HEK293T (cell line): ENCODE data around the gene ERBB4.

Source experiments
- ARNT ChIP-seq: fragments of 450-650 bp; IDR thresholded peaks from 2 replicates; pipeline ENCODE4 v1.6.1; 2017; ENCODE audit warnings: mild to moderate bottlenecking
- BHLHE40 ChIP-seq: fragments of 450-650 bp; IDR thresholded peaks from 2 replicates; pipeline ENCODE4 v1.6.1; 2016; ENCODE audit warnings: mild to moderate bottlenecking, moderate library complexity, borderline replicate concordance
- CTBP1 ChIP-seq: fragments of 450-650 bp; IDR thresholded peaks from 2 replicates; pipeline ENCODE4 v1.6.1; 2016; ENCODE audit warnings: borderline replicate concordance
- FOXA1 ChIP-seq: fragments of 450-650 bp; IDR thresholded peaks from 2 replicates; pipeline ENCODE4 v1.6.1; 2016; ENCODE audit warnings: mild to moderate bottlenecking
- FOXK2 ChIP-seq: fragments of 450-650 bp; IDR thresholded peaks from 2 replicates; pipeline ENCODE4 v1.6.1; 2016; ENCODE audit warnings: mild to moderate bottlenecking
- FOXM1 ChIP-seq: fragments of 450-650 bp; IDR thresholded peaks from 2 replicates; pipeline ENCODE4 v1.6.1; 2017; ENCODE audit warnings: mild to moderate bottlenecking, borderline replicate concordance
- HDGF ChIP-seq: fragments of 450-650 bp; IDR thresholded peaks from 2 replicates; pipeline ENCODE4 v1.6.1; 2017; ENCODE audit warnings: antibody characterized with exemption, borderline replicate concordance
- L3MBTL2 ChIP-seq: fragments of 450-650 bp; conservative IDR thresholded peaks from 2 replicates; pipeline ENCODE4 v1.6.1; 2016; ENCODE audit warnings: mild to moderate bottlenecking
- NFRKB ChIP-seq: fragments of 450-650 bp; IDR thresholded peaks from 2 replicates; pipeline ENCODE4 v1.6.1; 2016; ENCODE audit warnings: mild to moderate bottlenecking, moderate library complexity
- SP1 ChIP-seq: fragments of 450-650 bp; IDR thresholded peaks from 2 replicates; pipeline ENCODE4 v1.6.1; 2017
- SUZ12 ChIP-seq: fragments of 450-650 bp; IDR thresholded peaks from 2 replicates; pipeline ENCODE4 v1.6.1; 2016; ENCODE audit warnings: mild to moderate bottlenecking
- TARDBP ChIP-seq: fragments of 450-650 bp; IDR thresholded peaks from 2 replicates; pipeline ENCODE4 v1.6.1; 2016
- ZNF384 ChIP-seq: fragments of 450-650 bp; IDR thresholded peaks from 2 replicates; pipeline ENCODE4 v1.6.1; 2016

- TF ChIP-seq NFRKB (no peak), TARDBP (no peak), FOXA1 (no peak), L3MBTL2 (no peak), SP1 (no peak), FOXM1 (no peak), ARNT (no peak), HDGF (no peak), BHLHE40 (no peak), CTBP1 (no peak), SUZ12 (no peak), ZNF384 (no peak), FOXK2 (no peak)
Measured at GRCh38 chr2:212274215-212274614, 264.4 kb downstream of the ERBB4 start.
